Measurements from ENCODE around the gene CARMIL3.
"Not testable (repeated sequence)": the region's sequence is repeated elsewhere in the genome, so short reads cannot be mapped to it uniquely, and the experiment has no call there.

CARMIL3 gene

DNA sequence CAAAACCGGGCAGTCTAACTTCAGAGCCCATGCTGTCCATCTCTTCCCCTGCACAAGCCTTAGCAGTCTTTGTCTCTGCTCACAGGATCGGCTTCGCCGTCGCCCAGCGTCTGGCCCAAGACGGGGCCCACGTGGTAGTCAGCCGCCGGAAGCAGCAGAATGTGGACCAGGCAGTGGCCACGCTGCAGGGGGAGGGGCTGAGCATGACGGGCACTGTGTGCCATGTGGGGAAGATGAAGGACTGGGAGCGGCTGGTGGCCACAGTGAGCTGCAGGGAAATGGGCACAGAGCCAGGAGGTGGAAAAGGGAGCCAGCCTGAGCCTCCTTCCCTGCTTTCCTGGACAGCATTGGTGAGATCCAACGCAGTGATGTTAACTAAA, 14.2 kb upstream of the CARMIL3 start:
- no peak for DNase-seq

DNA sequence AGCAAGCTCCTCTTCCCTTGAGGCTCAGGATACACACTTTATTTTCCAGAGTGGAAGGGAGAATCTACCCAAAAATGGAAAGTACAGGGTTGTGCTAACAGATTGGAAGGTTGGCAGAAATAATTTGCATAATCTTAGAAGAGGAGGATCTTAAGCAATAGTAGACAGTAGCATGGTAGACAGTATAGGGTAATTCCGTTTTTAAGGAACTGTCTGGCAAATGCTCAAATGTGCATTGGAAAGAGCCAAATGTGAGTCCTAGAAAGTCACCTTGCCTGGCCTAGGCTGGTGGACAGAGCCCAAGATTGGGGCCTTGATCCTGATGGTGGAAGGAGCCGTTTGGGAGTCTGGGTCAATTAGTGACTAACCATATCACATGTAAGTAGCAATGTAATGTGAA, 13.1 kb upstream of the CARMIL3 start:
- no peak for DNase-seq

DNA sequence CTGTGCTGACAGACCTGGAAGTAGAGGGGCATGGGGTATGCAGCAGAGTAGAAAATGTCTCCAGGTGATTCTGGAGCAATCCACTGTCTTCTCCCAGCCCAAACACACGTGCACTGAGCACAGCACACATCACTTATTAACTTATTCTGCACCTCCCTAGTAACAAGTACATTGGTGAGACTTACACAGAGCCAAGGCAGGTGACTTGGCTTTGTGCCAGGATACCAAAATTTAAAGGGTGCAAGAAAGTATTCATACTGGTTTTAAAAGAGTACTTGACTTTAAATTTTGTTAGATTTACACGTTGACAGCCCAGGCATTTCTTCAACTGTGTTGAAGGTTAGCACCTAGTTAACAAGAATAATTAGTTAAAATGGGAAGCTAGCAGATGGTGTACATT, 11.1 kb upstream of the CARMIL3 start:
- DNase-seq = no peak

DNA sequence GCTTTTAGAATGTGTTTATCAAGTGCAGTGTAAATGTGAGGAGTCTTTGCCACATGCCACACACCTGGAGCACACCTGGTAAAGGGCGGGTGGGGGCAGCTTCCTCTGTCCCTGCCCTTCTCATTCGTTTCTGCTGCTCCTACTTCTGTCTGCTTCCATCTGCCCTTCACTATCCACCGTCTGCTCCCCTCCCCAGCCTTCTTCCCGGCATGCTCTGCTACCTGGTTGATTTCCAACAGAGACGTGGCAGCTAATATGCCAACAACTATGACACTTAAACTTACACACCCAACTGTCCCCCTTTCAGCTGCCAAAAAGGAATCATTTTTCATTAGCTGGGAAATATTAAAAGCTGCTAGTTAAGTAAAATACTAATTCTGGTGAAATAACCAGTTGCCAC, 9.1 kb upstream of the CARMIL3 start:
- peak; percentile 38 for DNase-seq

DNA sequence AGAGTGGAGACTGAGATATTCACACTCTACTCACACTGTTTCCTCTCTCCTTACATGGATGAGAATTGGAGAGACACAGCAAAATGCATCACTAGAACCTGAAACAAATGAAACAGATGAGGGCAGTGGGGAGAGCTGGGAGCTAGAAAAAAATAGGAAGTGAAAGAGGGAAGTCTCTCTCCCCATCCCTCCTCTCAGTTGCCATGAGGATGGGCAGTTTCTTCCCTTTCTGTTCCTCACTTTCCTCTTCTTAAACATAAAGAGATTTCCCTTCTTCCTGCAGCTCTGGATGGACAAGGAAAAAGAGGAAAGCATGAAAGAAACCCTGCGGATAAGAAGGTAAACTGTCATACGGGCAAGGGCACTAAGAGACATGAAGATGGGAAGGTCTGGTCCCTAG, 2.8 kb upstream of the CARMIL3 start:
- not testable (repeated sequence) for DNase-seq

DNA sequence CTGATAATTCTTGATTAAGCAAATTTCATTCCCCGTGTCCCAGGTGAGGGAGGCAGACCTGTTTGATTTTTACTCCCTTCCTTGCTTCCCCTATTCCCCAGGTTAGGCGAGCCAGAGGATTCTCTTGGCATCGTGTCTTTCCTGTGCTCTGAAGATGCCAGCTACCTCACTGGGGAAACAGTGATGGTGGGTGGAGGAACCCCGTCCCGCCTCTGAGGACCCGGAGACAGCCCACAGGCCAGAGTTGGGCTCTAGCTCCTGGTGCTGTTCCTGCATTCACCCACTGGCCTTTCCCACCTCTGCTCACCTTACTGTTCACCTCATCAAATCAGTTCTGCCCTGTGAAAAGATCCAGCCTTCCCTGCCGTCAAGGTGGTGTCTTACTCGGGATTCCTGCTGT, 1.1 kb upstream of the CARMIL3 start:
- not testable (repeated sequence) for DNase-seq

DNA sequence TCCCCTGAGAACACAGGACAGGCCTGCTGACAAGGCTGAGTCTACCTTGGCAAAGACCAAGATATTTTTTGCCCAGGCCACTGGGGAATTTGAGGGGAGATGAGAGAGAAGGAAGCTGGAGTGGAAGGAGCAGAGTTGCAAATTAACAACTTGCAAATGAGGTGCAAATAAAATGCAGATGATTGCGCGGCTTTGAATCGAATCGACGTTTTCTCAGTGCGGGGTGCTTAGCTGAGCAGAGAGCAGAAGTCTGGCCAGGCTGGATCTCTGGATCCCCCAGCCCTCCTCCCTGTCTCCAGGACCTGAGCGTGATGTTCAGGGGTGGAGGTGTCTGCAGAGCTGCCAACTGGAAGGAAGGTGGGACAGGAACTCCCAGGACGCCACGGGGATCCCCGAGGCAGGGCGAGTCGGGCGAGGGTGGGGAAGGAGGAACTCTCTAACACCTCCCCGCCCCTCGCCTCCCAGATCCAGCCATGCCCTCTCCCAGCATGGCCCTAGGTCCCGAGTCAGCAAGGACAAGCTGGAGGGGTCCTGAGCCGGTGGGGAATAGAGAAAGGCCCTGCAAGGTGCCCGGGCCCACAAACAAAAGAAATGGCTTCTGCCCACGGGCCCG, 527 bp upstream of the CARMIL3 start:
- DNase-seq = no peak

DNA sequence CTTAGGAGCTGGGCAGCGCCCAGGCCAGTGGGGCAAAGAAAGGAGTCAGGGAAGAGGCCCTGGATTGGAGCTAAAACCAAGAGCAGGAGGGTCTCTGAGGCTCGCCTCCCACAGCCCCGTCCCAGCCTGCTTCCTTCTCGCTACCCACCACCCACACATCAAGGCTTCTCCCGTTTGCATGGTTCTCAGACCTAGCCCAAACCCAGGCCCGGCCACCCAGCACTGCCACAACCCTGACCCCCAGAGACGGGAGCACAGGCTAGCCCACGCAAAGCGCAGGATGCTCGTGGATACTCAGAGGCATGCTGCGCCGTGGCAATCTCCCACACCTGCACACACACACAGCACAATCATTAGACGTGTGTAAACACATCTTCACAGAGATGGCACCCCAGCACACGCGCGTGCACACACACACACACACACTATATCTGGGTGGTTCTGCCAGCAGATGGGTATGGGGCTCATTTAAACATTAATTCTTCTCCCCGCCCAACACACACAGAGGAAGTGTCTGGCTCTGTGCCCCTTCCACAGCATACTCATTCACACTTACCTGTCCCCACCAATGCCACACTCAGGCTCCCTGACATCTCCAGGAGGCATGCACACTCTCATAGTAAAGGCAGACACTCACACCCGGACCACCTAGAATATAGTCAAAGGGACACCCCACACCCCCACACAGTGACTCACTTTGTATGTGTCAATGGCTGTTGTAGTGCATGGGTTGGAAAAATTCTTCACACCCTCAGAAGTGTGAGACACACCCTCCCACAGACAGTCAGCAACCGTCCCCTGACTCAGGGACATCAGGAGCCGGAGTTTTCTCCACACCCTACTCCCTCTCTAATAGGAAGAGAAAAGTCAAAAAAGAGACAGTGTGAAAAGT, 1.1 kb downstream of the CARMIL3 start:
- DNase-seq = no peak

DNA sequence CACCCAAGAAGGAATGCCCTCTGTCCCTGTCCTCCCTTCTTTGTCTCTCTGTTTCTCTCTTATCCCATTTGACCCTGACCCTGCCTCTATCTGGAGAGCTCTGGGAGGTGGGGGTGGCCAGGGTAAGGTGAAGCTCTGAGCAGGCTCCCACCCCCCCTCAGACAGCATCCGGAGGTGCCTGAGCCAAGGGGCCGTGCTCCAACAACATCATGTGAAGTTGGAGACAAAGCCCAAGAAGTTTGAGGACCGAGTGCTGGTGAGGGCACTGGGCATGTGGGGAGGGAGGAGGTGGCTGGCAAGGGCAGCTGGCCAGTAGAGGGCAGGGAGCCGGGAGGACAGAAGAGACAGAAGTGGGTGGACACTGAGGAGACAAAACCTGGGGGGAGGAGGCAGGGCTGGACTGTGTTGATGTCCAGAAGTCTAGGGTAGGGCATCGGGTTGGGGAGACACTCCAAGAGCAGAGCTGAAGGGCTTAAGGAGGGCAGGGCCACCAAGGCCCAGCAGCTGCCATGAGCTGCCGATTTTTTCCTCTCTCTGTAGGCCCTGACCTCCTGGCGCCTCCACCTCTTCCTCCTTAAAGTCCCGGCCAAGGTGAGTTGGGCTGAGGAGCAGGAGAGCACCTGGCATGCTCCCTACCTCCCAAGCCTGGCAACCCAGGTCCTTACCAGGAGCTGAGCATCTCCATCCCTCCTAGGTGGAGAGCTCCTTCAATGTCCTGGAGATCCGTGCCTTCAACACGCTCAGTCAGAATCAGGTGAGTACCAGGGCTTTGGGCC, 1.9 kb downstream of the CARMIL3 start:
- no peak for DNase-seq

DNA sequence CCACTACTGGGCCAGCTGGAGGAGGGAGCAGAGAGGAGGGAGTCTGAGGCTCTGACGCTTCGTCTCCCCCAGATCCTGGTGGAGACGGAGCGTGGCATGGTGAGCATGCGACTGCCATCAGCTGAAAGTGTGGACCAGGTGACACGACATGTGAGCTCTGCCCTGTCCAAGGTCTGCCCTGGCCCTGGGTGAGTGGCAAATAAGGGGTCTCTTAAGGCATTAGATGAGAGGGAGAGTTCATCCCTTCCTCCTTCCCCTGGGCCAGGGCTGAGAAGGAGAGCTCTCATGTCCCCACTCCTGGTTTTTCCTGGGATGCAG, 2.5 kb downstream of the CARMIL3 start:
- no peak for DNase-seq

DNA sequence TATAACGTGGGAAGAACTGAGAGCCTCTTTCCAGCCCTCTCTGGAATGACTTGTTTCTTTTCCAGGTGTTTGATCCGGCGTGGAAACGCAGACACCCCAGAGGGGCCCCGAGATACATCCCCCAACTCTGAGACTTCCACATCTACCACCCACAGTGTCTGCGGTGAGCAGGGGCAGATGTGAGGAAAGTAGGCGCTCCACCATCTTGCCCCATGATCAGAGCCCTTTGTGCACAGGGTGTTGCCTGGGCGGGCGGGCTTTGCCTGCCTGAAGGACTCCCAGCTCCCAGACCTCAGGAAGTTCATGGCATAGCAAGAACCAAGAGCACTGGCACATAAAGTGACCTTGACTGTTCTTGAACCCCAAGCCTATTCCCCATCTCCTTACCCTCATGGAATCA, 2.8 kb downstream of the CARMIL3 start:
- DNase-seq = no peak

DNA sequence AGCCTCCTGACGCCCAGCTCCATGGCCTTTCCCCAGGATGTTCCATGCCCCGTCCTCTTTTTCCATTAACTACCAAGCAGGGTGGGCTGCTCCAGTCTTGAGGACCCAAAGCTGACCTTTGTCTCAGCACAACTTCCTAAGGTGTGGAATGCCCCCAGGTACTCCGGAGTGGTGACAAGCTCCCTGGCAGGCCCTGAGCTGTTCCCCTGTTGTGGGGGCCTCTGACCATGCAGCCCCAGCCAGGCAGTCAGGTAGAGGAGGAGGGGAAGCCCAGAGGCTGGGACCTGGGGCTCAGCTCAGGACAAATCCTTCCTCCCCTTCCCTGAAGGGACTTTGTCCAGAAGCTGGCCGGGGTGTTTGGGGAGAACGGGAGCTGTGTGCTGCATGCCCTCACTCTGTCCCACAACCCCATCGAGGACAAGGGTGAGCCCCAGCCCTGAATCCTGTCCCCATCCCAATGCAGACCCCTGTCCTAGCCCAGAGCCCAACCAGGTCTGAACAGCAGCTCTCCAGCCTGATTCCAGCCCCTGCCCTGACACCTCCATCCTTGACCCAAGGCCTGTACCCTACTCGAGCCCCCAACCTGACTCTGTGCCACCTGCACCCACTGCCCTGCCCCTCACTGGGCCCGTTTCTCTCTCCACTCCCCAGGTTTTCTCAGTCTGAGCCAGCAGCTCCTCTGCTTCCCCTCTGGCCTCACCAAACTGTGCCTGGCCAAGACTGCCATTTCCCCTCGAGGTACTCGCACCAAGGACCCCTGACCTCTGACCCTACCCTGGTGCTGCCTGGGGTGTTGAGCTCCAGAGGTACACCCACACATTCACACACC, 4.4 kb downstream of the CARMIL3 start:
- no peak for DNase-seq

DNA sequence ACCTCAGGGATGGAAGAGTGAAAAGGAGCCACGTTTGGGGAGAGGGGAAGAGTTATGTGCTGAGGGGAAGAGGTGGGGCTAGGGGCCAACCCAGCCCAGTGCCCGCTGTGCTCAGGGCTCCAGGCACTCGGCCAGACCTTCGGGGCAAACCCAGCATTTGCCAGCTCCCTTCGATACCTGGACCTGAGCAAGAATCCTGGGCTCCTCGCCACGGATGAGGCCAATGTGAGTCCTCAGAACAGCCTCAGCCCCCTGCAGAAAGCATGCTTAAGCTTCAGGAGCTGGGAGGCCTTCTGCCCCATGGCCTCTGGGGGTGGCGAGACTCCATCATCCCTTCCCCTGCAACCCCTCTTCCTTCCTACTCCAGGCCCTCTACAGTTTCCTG, 5.0 kb downstream of the CARMIL3 start:
- no peak for DNase-seq

DNA sequence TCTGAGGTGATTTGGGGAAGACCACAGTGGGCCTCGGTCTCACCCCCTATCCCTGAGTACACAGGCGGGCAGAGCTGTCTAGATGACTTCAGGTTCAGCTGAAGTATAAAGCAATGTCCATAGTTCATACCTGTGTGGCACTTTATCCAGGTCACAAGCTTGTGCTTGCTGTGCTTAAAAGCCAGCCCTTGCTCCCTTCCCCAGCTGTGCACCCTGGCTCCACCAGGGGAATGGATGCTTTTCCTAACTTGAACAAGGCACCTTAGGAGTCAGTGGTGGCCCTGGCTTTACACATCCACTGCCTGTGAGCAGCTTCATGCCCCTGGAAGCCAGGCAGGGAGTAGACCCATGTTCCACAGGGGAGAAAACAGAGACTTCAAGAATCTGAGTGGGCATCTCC, 5.5 kb downstream of the CARMIL3 start:
- no peak for DNase-seq

DNA sequence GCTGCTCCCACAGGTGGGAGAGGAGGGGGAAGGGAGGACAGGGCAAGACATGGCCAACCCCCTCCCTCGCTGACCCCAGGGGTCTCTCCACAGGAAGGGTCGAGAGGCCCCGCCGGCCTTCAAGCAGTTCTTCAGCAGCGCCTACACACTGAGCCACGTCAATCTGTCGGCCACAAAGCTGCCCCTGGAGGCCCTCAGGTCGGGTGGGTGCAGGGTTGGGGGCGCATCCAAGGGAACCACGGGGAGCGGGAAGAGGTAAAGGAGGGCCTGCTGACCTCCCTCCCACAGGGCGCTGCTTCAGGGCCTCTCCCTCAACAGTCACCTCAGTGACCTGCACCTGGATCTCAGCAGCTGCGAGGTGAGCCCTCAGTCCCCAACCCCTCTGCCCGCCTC, 6.1 kb downstream of the CARMIL3 start:
- no peak for DNase-seq

DNA sequence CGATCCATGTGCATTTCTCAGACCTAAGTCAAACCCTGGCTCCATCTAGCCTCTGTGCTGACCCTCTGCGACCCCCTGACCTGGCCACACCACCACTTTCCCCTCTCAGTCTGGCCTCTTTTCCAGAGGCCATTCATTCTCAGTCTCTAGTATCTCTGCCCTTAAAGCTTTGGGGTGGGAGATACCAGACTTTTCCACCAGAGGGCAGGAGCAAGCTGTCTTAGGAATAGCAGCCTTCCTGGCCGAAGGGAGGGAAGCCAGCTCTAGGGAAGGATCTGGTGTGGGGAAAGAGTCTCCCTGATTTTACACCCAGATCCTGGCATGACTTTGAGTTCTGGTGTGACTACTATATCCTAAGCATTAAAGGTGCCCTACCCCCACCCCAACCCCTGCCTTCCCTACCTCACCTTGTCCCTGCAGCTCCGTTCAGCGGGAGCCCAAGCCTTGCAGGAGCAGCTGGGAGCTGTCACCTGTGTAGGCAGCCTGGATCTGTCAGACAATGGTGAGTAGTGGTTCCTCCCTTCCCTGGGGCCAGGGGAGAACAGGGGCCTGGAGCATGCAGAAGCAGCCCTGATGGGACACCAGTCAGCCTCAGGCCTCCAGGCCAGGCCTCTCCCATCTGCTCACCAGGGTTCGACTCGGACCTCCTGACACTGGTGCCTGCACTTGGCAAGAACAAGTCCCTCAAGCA, 6.6 kb downstream of the CARMIL3 start:
- DNase-seq = peak; percentile 30

DNA sequence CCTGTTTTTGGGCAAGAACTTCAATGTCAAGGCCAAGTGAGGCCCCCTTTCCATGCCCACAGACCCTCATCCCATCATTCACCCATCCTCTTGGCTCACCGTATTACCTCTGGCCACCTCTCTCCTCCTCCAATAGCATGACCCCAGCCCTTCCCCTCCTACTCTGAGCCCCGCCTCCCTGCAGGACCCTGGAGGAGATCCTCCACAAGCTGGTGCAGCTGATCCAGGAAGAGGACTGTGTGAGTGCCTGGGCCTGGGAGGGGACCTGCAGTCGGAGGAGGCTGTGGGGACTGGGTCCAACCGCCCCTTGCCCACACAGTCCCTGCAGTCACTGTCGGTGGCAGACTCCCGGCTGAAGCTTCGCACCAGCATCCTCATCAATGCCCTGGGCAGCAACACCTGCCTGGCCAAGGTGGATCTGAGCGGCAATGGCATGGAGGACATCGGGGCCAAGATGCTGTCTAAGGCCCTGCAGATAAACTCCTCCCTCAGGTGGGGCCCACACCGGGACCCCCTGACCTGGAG, 7.2 kb downstream of the CARMIL3 start:
- DNase-seq = no peak

DNA sequence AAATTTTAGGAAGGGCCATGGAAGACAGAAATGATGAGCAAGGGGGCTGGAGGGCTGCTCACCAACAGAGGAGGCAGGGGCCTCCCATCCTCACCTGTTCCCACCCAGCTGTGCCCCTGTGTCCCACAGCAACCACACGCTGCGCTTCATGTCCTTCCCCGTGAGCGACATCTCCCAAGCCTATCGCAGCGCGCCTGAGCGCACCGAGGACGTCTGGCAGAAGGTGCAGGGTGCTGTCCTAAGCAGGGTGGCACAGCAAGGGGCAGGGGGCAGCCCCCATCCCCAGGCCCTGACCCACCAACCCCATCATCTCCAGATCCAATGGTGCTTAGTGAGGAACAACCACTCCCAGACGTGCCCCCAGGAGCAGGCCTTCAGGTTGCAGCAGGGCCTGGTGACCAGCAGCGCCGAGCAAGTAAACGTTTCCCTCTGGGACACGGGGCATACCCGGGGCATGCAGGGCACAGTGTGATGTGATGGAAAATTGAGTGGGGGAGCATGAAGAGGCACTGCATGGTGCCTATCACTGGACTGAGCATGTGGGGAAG, 8.1 kb downstream of the CARMIL3 start:
- no peak for DNase-seq

DNA sequence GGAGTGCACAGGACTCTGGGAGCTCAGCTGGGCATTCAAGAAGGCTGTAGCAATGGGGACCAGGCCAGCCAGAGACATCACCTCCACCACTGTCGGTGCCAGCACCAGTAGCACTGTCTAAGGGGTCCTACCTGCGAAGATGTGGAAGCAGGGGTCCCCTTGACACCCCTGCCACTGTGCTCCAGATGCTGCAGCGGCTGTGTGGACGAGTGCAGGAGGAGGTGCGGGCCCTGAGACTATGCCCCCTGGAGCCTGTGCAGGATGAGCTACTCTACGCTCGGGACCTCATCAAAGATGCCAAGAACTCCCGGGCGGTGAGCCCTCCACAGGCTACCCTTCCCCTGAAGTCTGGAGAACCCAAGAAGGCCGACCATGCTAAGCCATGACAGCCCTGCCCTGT, 8.6 kb downstream of the CARMIL3 start:
- DNase-seq = no peak

DNA sequence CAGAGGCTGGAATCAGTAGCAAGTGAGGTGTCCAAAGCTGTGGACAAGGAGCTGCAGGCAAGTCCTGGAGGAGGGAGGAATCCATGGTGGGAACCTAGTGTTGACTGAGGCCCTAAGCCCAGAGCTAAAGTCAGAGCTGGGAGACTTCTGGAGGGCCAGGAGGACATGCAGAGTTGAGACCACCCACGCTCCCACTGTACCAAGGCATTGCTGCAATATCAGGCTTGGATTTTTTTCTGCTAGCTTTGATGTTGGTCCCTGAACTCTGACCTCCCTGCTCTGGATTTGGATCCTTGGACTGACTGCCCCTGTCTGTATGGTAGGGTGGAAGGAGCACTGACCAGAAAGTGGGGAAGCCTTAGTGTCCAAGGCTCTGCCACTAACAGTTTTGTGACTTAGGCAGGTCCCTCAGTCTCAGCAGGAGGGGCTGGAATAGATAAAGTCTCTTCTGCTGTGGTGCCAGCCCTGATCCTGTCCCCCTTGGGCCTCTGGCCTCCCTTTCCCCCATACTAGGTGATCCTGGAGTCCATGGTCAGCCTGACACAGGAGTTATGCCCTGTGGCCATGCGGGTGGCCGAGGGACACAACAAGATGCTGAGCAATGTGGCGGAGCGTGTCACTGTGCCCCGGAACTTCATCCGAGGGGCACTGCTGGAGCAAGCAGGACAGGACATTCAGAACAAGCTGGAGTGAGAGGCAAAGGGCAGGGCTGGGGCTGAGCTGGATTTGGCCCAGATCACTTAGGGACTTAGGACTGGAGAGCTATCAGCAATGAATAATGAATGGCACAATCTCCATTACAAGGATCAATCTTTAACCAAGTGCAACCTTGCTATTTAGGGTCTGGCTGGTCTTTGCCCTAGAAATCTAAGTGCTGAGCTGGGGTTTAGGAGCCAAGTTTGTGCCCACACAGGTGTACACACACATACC, 9.4 kb downstream of the CARMIL3 start:
- DNase-seq = no peak
